ENCODE measurements around the gene ZNF664.

DNA sequence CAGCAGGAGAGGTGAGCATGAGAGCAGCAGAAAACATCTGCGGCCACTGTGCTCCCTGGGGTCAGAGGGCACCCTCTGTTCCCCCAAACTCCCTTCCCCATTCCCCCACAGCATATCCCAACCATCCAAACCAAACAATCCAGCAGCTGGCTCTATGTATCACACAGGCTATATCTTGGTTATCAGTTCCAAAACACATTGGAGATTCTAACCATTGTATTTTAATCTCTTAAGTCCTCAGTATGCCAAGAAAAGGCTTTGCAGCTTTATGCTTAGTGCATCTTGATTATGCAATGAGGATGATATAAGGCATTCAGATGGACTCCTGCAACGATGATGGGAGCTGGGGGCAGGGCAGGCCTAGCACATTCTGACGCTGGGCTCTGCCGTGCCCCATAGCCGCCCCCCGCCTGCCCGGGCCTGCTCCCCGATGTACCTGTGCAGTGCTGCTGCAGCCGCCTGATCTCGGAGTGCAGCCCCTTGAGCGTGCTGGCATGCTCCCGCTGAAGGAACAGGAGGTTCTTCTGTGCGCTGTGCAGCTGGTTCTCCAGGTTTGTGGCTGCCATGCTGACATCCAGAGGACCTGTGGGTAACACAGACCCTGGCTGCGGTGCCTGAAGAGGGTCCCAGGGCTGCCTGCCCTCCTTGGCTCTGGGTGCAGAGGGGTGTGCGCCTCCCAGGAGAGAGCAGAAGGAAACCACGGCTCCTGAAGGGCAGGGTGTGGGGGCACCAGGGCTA lies 29.9 kb upstream of the ZNF664 start:
- TF ChIP-seq, protein P1, sequence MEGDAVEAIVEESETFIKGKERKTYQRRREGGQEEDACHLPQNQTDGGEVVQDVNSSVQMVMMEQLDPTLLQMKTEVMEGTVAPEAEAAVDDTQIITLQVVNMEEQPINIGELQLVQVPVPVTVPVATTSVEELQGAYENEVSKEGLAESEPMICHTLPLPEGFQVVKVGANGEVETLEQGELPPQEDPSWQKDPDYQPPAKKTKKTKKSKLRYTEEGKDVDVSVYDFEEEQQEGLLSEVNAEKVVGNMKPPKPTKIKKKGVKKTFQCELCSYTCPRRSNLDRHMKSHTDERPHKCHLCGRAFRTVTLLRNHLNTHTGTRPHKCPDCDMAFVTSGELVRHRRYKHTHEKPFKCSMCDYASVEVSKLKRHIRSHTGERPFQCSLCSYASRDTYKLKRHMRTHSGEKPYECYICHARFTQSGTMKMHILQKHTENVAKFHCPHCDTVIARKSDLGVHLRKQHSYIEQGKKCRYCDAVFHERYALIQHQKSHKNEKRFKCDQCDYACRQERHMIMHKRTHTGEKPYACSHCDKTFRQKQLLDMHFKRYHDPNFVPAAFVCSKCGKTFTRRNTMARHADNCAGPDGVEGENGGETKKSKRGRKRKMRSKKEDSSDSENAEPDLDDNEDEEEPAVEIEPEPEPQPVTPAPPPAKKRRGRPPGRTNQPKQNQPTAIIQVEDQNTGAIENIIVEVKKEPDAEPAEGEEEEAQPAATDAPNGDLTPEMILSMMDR (IDR thresholded peaks at IDR 0.05), result no peak
- TF ChIP-seq POLR2A (IDR thresholded peaks at IDR 0.05), result no peak

All from thyroid gland (tissue), 4 donors.